Stimulated activated CD8-positive, alpha-beta memory T cell treated with anti-CD3 and anti-CD28 coated beads, Interleukin-15, amount 100 ng/mL, for 4 hours (primary cell): ENCODE measurements around the gene MAPKAP1.

Experiments
- DNase-seq, 2 donors: peaks; one replicate each; pipeline ENCODE4 v3.0.0-alpha.2; 2020; ENCODE audit warnings: low read depth in 2 of 2

The MAPKAP1 gene

GRCh38 chr9:125484350-125485282 is 222.4 kb downstream of the MAPKAP1 start:
- DNase-seq = no peak

DNA sequence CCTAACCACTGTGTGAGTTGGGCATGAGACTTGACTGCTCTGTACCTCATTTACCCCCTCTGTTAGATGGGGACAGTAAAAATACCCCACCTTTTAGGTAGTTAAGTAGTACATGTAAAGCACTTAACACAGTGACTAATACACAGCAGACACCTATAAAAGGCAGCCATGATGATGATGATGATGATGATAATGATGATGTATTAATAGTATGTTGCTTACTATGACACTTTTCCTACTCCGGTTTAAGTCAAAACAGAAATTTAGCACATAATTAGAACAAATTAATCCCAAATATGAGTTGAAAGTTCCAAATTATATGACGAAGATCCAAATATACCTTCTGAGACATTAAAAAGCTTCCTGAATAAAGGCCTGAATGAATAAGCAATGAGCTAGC is 223.3 kb downstream of the MAPKAP1 start:
- no peak for DNase-seq

- DNase-seq = no peak
Measured at GRCh38 chr9:125479846-125480615, 227.0 kb downstream of the MAPKAP1 start.

DNA sequence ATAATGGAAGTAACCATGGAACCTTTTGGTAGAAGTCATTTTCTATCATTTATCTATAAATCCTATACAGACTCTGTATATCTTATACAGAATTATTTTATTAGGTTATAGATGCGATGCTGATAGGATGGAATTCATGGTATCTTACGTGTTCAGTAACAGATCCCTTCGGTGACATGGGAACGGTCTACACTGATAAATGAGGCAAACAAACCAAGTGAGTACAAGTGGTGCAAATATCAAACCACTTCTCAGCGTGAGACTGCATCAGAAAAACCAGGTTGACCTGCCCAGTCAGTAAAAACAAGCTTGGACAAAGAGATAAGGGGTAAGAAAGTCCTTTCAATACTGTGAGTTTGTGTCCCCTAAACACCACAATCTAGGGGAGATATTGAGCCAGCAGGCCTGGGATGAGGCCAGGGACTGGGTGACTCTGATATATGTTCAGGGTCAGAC is 229.9 kb downstream of the MAPKAP1 start:
- DNase-seq = no peak

DNA sequence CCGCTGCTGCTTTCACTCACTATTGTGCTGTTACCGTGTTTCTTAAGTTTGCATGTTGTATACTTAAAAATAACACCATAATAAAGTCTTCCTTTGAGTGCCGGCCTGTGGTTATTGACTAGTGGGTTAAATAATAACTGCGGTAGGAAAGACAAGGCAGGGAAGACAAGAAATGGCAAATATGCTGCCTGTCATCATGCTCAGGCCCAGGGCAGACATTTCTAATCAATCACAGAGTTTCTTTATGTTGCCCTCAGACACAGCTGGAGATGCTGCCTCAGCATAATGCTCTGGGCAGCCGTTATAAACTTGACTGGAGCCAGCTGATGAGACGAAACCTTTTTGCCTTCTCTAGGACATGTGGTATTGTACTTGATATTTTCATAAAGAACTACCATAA is 230.4 kb downstream of the MAPKAP1 start:
- no peak for DNase-seq

DNA sequence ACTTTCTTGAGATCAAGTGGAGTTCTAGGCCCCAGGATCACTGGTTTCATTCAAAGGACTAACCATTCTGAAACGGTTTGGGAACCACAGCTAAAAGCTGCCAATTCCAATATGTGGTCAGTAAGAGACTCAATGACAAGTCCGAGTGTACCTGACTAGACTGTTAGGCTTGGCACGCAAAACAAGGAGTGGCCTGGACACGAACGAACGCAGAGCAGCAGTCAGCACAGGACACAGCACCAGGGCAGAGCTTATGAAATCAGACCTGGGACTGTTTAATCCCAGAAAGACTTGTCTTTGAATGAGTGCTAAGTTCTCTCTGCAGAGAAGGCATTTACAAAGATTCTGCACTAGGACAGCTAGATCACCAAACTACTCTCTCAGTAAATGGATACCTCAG is 231.6 kb downstream of the MAPKAP1 start:
- no peak for DNase-seq

GRCh38 chr9:125472926-125473701 is 233.9 kb downstream of the MAPKAP1 start:
- DNase-seq = no peak

DNA sequence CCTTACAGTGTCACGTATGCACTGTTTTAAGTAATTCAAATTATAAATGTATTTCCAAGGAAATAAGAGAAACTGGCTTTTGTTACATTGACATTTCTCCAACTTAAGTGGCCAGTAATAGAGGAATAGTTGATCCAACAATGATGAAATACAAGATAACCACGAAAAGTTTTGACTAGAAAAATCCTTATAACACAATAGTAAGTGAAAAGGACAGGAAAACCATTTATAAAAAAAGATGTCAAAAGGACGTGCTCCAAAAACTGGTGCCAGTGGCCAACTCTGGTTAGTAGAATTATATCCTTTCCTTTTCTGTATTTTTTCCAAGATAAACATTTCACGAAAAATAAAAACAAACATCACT is 234.5 kb downstream of the MAPKAP1 start:
- no peak for DNase-seq

- DNase-seq = no peak
Measured at GRCh38 chr9:125470767-125471580, 236.0 kb downstream of the MAPKAP1 start.

DNA sequence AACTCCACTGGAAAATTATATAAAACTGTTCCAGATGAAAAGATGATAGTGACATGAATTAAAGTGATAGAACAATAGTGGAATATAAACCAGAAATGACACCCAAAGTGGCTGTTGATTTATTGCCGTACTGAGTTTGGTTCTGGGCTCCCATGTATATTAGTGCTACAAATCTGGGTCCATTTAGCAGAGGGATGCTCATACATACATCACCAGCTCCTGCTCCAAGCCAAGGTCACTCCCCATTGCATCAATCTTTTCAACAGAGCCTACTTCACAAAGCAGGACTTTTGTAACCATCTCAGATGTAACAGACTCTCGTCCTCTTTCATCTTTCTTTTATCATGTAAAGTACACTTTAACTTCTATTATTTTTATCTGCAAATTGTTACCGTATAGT is 236.8 kb downstream of the MAPKAP1 start:
- no peak for DNase-seq

- DNase-seq = no peak
Measured at GRCh38 chr9:125468646-125469045, 238.4 kb downstream of the MAPKAP1 start.

- no peak for DNase-seq
Measured at GRCh38 chr9:125467116-125467740, 239.8 kb downstream of the MAPKAP1 start.

GRCh38 chr9:125466411-125466810 is 240.6 kb downstream of the MAPKAP1 start:
- no peak for DNase-seq

DNA sequence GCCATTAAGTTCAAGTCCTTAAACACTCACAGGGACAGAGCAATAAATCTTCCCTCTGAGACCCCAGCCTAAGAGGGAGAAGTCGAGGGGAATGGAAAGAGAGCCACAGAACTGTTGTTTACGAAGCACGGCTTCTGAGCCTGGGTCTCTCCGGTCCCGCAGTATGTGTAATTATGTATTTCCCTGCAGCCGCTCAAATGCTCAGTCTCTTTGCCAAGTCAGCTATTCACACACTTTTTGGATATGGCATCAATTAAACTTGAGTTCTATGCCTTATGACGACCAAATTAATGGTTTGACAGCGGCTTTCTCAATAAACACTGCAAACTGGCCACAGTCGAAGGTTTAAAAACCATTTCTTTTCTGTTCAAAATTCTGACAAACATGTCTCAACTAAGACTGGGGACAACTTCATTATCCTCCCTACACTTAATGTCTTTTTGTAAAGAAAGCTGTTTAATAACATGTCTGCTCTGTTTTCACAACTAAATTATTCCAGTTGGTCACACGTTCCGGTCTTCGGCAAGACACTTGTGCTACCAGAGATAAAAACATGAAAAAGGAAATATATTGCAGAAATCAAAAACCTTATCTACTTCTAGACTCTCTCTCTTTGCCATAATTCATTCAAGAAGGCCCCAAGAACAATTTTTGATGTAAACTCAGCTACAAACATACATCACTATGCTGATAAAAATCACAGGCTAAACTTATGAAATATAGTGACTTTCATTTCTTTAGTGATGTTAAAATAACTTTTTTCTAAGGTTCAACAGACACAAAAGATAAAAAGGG is 242.2 kb downstream of the MAPKAP1 start:
- no peak for DNase-seq

DNA sequence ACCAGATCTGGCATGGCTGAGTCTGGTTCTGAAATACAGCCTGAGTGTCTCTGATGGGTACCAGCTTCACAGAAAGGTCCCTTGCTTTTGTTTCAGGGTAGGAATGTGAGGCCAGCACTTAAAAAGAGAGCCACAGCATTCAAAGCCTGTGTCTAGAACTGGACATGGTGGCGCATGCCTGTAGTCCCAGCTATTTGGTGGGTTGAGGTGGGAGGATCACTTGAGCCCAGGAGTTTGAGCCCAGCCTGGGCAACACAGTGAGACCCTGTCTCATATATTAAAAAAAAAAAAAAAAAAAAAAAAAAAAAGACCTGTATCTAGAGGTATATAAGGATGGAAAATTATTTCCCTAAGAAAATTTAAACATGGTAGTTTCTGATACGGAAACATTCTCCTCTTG is 243.1 kb downstream of the MAPKAP1 start:
- DNase-seq = no peak

- DNase-seq = no peak
Measured at GRCh38 chr9:125462861-125463291, 244.1 kb downstream of the MAPKAP1 start.

- DNase-seq = no peak
Measured at GRCh38 chr9:125461636-125462190, 245.3 kb downstream of the MAPKAP1 start.

DNA sequence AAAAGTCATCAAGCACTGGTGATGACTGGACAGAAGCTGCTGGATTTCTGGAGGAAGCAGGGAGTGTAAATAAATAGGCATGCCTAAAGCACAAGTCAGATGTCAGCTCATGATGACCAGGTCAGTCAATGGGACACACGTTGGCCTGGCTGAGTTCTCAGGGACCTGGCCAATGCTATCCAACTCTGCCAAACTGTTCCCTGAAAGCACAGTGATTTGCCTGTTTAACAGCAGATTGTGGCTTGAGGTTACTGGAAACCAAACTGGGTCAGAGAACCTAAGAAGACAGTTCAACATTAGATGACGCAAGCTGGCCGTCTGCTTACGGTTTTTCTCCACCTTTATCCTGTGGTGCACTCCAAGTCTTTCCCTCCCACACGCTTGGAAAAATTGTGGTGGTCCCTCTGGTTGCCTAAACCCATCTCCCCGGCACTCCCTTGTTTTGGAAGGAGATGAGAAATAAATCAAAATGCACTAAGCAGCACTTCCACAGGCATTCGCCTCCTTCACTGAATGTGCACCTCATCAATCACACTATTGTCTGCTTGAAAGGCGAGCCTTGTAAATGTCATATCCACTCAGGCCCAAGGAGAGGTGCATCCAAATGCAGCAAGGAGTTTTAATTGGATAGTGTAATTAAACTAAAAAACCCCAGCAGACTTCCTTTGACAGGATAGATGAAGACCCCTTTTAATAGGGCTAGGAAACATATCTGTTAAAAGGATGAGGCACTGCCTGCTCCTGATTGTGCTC is 245.9 kb downstream of the MAPKAP1 start:
- no peak for DNase-seq

DNA sequence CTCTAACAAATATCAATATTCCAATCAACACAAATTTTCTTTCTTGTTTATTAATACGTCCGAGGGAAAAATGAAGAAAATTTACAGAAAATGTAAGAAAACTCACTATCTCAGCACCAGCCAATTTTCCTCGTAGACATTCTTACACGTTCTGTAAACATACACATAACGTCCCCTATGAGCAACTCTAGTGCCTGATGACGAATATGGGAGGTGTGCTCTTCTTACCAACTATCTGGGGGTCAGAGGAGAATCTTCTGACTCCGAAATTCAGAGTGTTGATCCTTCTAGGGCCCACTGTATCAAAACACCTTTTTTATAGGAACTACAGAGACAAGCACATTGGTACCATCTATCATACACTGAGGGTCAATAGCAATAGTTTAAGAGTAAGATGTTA is 246.7 kb downstream of the MAPKAP1 start:
- DNase-seq = no peak
